Right atrium auricular region (tissue), 2 donors: ENCODE measurements around the gene DHX35. TPM values are rescaled to one million over a fixed set of nuclear protein-coding genes. Genes with fewer than 3 reads are reported as not detected.
"Not testable (repeated sequence)": the region's sequence is repeated elsewhere in the genome, so short reads cannot be mapped to it uniquely, and the experiment has no call there.

Source experiments
- DNase-seq: peaks from one replicate; pipeline ENCODE4 v3.0.0-alpha.2; 2019; ENCODE audit warnings: low spot score
- H3K27ac ChIP-seq, 2 donors: fragments of 200-600 bp; sonication (generic); 1 replicate in 1 of 2; 2 replicates in 1 of 2; pipeline ENCODE4 v1.5.1; 2016 to 2019
- H3K27me3 ChIP-seq, 2 donors: fragments of 200-600 bp; sonication (generic); one replicate each; pipeline versions ENCODE4 v1.5.1 to v1.6.0; 2017 to 2019
- H3K36me3 ChIP-seq: fragments of 200-600 bp; sonication (generic); one replicate; pipeline ENCODE4 v1.5.1; 2016
- H3K4me1 ChIP-seq, 2 donors: fragments of 200-600 bp; sonication (generic); one replicate each; pipeline versions ENCODE4 v1.5.1 to v1.6.0; 2017 to 2019
- H3K4me3 ChIP-seq, 2 donors: fragments of 200-600 bp; sonication (generic); 1 replicate in 1 of 2; 2 replicates in 1 of 2; pipeline ENCODE4 v1.5.1; 2017 to 2019; ENCODE audit warnings: mild to moderate bottlenecking in 1 of 2, moderate library complexity in 1 of 2
- H3K9me3 ChIP-seq, 2 donors: fragments of 200-600 bp; sonication (generic); one replicate each; pipeline ENCODE4 v1.5.1; 2019
- CTCF ChIP-seq, 2 donors: fragments of 200-600 bp; sonication (generic); IDR thresholded peaks; one replicate each; pipeline ENCODE4 v1.5.1; 2019; ENCODE audit warnings: antibody characterized with exemption in 2 of 2
- total RNA-seq, 2 donors: library from RNA; depleted of rRNA; stranded (reverse); fragments of >200 nt; gene quantifications; one replicate each; pipeline ENCODE4 v1.1.0, GENCODE V29; 2016

The DHX35 gene
- total RNA-seq, 2 donors from 2014 or later = 15.2 to 41.0 TPM

- TF ChIP-seq CTCF (IDR thresholded peaks at IDR 0.05) = no peak
- no peak for DNase-seq
- H3K36me3 ChIP-seq = peaks cover 41% of the 10 kb centered on the region
- no peak overlapping the region for H3K4me3 ChIP-seq
- H3K9me3 ChIP-seq = no peaks in the 10 kb centered on the region
- H3K27ac ChIP-seq = no peak overlapping the region
- H3K4me1 ChIP-seq = peaks cover 0 to 2% of the 10 kb centered on the region in 2 donors
- no peaks in the 10 kb centered on the region for H3K27me3 ChIP-seq
Measured at GRCh38 chr20:38991814-38992704, 29.9 kb downstream of the DHX35 start.

DNA sequence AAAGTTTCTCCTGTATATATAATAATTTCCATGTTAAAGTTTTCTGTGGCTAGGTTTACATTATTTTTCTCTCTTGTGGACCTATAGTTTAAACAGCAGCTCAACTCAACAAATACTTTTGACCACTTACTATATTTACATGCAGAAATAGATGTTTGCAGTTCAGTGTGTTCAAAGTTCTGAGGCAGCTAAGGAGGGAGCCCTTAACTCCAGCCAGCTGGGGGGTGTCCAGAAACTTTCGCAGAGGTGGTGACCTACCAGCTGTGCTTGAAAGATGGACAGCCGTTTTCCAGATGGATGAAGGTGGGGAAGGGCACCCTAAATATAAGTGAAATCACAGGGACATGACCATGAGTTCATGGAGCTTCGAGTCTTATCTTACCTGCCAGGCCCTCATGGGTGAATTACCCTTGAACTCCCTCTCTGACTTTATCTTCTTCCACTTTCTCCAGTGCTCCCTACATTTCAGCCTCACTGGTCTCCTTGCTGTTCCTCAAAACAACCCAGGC is 33.4 kb downstream of the DHX35 start:
- peaks cover 68% of the 10 kb centered on the region for H3K36me3 ChIP-seq
- H3K4me1 ChIP-seq = no peaks in the 10 kb centered on the region
- DNase-seq = no peak
- no peaks in the 10 kb centered on the region for H3K9me3 ChIP-seq
- H3K27ac ChIP-seq = no peak overlapping the region
- TF ChIP-seq CTCF (IDR thresholded peaks at IDR 0.05) = no peak
- H3K4me3 ChIP-seq = no peak overlapping the region
- H3K27me3 ChIP-seq = no peaks in the 10 kb centered on the region

GRCh38 chr20:38996866-38997265 is 34.7 kb downstream of the DHX35 start:
- H3K27ac ChIP-seq, H3K4me1 ChIP-seq, H3K4me3 ChIP-seq, H3K27me3 ChIP-seq, H3K9me3 ChIP-seq, DNase-seq: not testable (repeated sequence)
- peaks cover 76% of the 10 kb centered on the region for H3K36me3 ChIP-seq

DNA sequence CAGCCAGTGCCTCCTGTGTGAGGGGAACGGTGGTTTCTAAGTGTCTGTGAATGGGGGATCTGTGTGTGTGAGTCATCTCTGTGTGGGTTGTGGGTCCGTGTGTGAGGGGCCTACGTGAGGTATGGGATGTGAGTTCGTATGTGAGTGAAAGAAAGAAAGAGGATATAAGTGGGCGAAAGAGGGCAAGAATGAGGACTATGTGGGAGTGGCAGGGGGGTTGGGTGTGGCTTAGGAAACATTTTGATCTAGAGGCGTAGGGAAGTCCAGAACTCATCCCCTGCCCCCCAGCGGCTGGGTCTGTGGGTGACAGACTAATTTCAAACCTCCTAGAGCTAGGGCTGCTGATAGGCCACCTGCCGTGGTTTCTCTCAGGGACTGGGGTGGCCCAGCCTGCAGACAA is 35.5 kb downstream of the DHX35 start:
- Histone ChIP-seq H3K9me3 (no peaks in the 10 kb centered on the region), H3K4me3 (no peak overlapping the region), H3K27me3 (no peaks in the 10 kb centered on the region), H3K4me1 (no peaks in the 10 kb centered on the region), H3K27ac (no peak overlapping the region), H3K36me3 (peaks cover 83% of the 10 kb centered on the region)
- no peak for DNase-seq
- TF ChIP-seq CTCF (IDR thresholded peaks at IDR 0.05) = no peak

- Histone ChIP-seq H3K27ac (no peak overlapping the region), H3K4me3 (no peak overlapping the region), H3K27me3 (no peaks in the 10 kb centered on the region), H3K9me3 (no peaks in the 10 kb centered on the region), H3K4me1 (no peaks in the 10 kb centered on the region), H3K36me3 (peaks cover 94% of the 10 kb centered on the region)
- no peak for TF ChIP-seq CTCF (IDR thresholded peaks at IDR 0.05)
- no peak for DNase-seq
Measured at GRCh38 chr20:38999217-38999616, 37.1 kb downstream of the DHX35 start.

- no peaks in the 10 kb centered on the region for H3K4me1 ChIP-seq
- no peak for TF ChIP-seq CTCF (IDR thresholded peaks at IDR 0.05)
- H3K9me3 ChIP-seq = no peaks in the 10 kb centered on the region
- H3K27ac ChIP-seq = no peak overlapping the region
- no peak overlapping the region for H3K4me3 ChIP-seq
- H3K27me3 ChIP-seq = no peaks in the 10 kb centered on the region
- DNase-seq = no peak
- peaks cover 92% of the 10 kb centered on the region for H3K36me3 ChIP-seq
Measured at GRCh38 chr20:38999965-39000910, 38.1 kb downstream of the DHX35 start.
